Measurements from ENCODE around the gene CES5A.

- TF ChIP-seq SUZ12 (IDR thresholded peaks at IDR 0.05; ENCODE audit: extremely low read depth, insufficient read depth, insufficient read length): no peak
- no peak for TF ChIP-seq ZNF274 (IDR thresholded peaks at IDR 0.05; ENCODE audit: low read depth, low read length)
- no peak for TF ChIP-seq YY1 (IDR thresholded peaks at IDR 0.05; ENCODE audit: insufficient read depth, insufficient read length)
Observed at GRCh38 chr16:55888546-55888945, 13.4 kb upstream of the CES5A start.
